Pancreas (tissue), 8 donors: ENCODE data around the gene SP7. TPM values are rescaled to one million over a fixed set of nuclear protein-coding genes. Genes with fewer than 3 reads are reported as not detected.

ENCODE experiments used
- polyA plus RNA-seq, 2 donors: library from polyadenylated mRNA; stranded (reverse); fragments of 200-250 nt; gene quantifications; one replicate each; pipeline ENCODE4 v1.2.3, GENCODE V29; 2013
- total RNA-seq, 6 donors: library from RNA; stranded (reverse); fragmentation: NEBNext Ultra II Directional in 4 of 6; extraction: Animal tissue kit (Norgen Biotek cat#: 25700) in 4 of 6; gene quantifications; one replicate each; pipeline versions ENCODE4 v1.2.1 to v1.2.4, GENCODE V29; 2021 to 2023
- donor health status: healthy with polysubstance abuse.
- donor health status: DM: no; HTN: no; CAD: no; lungs with moderate emphysema.
- donor health status: DM: no; HTN: no; CAD: no.
- donor health status: Bipolar disorder and iron deficiency.
- donor health status: DM: yes; HTN: yes; CAD: no.
- donor health status: DM: no; HTN: no; CAD: no.
- donor health status: DM: no; HTN: no; CAD: no.
- donor health status: DM: yes; HTN: yes; CAD: no.

SP7 gene
- total and polyA plus RNA-seq, 8 donors: not detected

Other genes starting within 250 kb of the SP7 start
- gene IGFBP6, start 238.7 kb downstream of the SP7 start, total RNA-seq: 10 to 100 TPM in 3 of 6 donors, 1 to 10 TPM in 3; 2.2 to 21.8 (median 9.2) TPM
- gene IGFBP6, start 238.7 kb downstream of the SP7 start, polyA plus RNA-seq: 10 to 100 TPM; 24.5 to 32.8 TPM
- gene SOAT2, start 232.9 kb downstream of the SP7 start, total RNA-seq: under 1 TPM in 2 of 6 donors, not detected in 4; 0.09 to 0.18 TPM
- gene SOAT2, start 232.9 kb downstream of the SP7 start, polyA plus RNA-seq: under 1 TPM; 0.15 to 0.54 TPM
- gene ZNF740, start 155.6 kb downstream of the SP7 start, total RNA-seq: 10 to 100 TPM; 13.3 to 33.1 (median 19.8) TPM
- 1 to 10 TPM; 5.2 to 7.6 TPM for gene ZNF740, start 155.6 kb downstream of the SP7 start, polyA plus RNA-seq
- 10 to 100 TPM; 10.1 to 28.4 (median 16.1) TPM for gene CSAD, start 155.4 kb downstream of the SP7 start, total RNA-seq
- gene CSAD, start 155.4 kb downstream of the SP7 start, polyA plus RNA-seq: 10 to 100 TPM; 78.5 to 83.2 TPM
- gene ITGB7, start 129.1 kb downstream of the SP7 start, total RNA-seq: 1 to 10 TPM; 1.1 to 1.7 (median 1.4) TPM
- 1 to 10 TPM; 1.6 to 1.8 TPM for gene ITGB7, start 129.1 kb downstream of the SP7 start, polyA plus RNA-seq
- 10 to 100 TPM in 2 of 6 donors, 1 to 10 TPM in 4; 4.4 to 18.7 (median 7.4) TPM for gene RARG, start 104.1 kb downstream of the SP7 start, total RNA-seq
- 10 to 100 TPM; 10.3 to 11.7 TPM for gene RARG, start 104.1 kb downstream of the SP7 start, polyA plus RNA-seq
- gene ESPL1, start 68.1 kb downstream of the SP7 start, total RNA-seq: under 1 TPM; 0.09 to 0.81 (median 0.50) TPM
- under 1 TPM; 0.09 to 0.27 TPM for gene ESPL1, start 68.1 kb downstream of the SP7 start, polyA plus RNA-seq
- 100 to 1,000 TPM; 203 to 247 (median 231) TPM for gene PFDN5, start 40.8 kb downstream of the SP7 start, total RNA-seq
- gene PFDN5, start 40.8 kb downstream of the SP7 start, polyA plus RNA-seq: 100 to 1,000 TPM; 874 to 875 TPM
- 10 to 100 TPM; 25.4 to 34.1 (median 30.6) TPM for gene MYG1, start 36.7 kb downstream of the SP7 start, total RNA-seq
- 10 to 100 TPM; 58.1 to 76.9 TPM for gene MYG1, start 36.7 kb downstream of the SP7 start, polyA plus RNA-seq
- 10 to 100 TPM; 18.6 to 37.0 (median 22.6) TPM for gene AAAS, start 14.7 kb downstream of the SP7 start, total RNA-seq
- gene AAAS, start 14.7 kb downstream of the SP7 start, polyA plus RNA-seq: 10 to 100 TPM; 51.7 to 61.1 TPM
- gene SP1, start 43.8 kb upstream of the SP7 start, total RNA-seq: 10 to 100 TPM; 25.1 to 48.4 (median 32.5) TPM
- 10 to 100 TPM in 1 of 2 donors, 1 to 10 TPM in 1; 8.4 to 10.8 TPM for gene SP1, start 43.8 kb upstream of the SP7 start, polyA plus RNA-seq
- gene AMHR2, start 87.5 kb upstream of the SP7 start, total RNA-seq: 1 to 10 TPM; 1.7 to 8.1 (median 3.0) TPM
- gene AMHR2, start 87.5 kb upstream of the SP7 start, polyA plus RNA-seq: 1 to 10 TPM; 2.5 to 2.9 TPM
- gene PRR13, start 105.4 kb upstream of the SP7 start, total RNA-seq: 10 to 100 TPM; 41.3 to 77.8 (median 62.3) TPM
- gene PRR13, start 105.4 kb upstream of the SP7 start, polyA plus RNA-seq: 100 to 1,000 TPM in 1 of 2 donors, 10 to 100 TPM in 1; 81.1 to 106 TPM
- 100 to 1,000 TPM; 451 to 608 (median 475) TPM for gene PCBP2, start 115.7 kb upstream of the SP7 start, total RNA-seq
- gene PCBP2, start 115.7 kb upstream of the SP7 start, polyA plus RNA-seq: 100 to 1,000 TPM; 266 to 403 TPM
- gene MAP3K12, start 163.1 kb upstream of the SP7 start, total RNA-seq: 1 to 10 TPM; 2.3 to 9.9 (median 4.1) TPM
- gene MAP3K12, start 163.1 kb upstream of the SP7 start, polyA plus RNA-seq: 10 to 100 TPM; 20.3 to 24.9 TPM
- gene TARBP2, start 164.9 kb upstream of the SP7 start, total RNA-seq: 10 to 100 TPM; 11.7 to 22.5 (median 15.4) TPM
- gene TARBP2, start 164.9 kb upstream of the SP7 start, polyA plus RNA-seq: 10 to 100 TPM; 43.0 to 50.1 TPM
- gene NPFF, start 171.1 kb upstream of the SP7 start, total RNA-seq: not detected
- under 1 TPM in 1 of 2 donors, not detected in 1; 0.99 TPM for gene NPFF, start 171.1 kb upstream of the SP7 start, polyA plus RNA-seq